Immature natural killer cell (primary cell): Measurements from ENCODE around the gene ACACB. TPM values are rescaled to one million over a fixed set of nuclear protein-coding genes. Genes with fewer than 3 reads are reported as not detected.

Source experiments
- DNase-seq, 3 donors: peaks; one replicate each; pipeline ENCODE4 v3.0.0; 2022; ENCODE audit warnings: mixed read lengths in 1 of 3
- H3K27ac Mint-ChIP-seq, 6 donors: one replicate each; pipeline ENCODE4 v1.8.0; 2020; ENCODE audit warnings: mixed read lengths in 6 of 6, mild to moderate bottlenecking in 5 of 6, inconsistent platforms in 4 of 6, moderate library complexity in 3 of 6
- H3K27me3 Mint-ChIP-seq, 3 donors: one replicate each; pipeline ENCODE4 v1.8.0; 2020 to 2021; ENCODE audit warnings: low read depth in 3 of 3, mild to moderate bottlenecking in 3 of 3, mixed read lengths in 3 of 3, moderate library complexity in 3 of 3, inconsistent platforms in 1 of 3
- H3K36me3 Mint-ChIP-seq, 3 donors: one replicate each; pipeline ENCODE4 v1.8.0; 2020; ENCODE audit warnings: mixed read lengths in 3 of 3, inconsistent platforms in 2 of 3, mild to moderate bottlenecking in 2 of 3
- H3K4me1 Mint-ChIP-seq, 2 donors: one replicate each; pipeline ENCODE4 v1.8.0; 2020; ENCODE audit warnings: inconsistent platforms in 2 of 2, mild to moderate bottlenecking in 2 of 2, mixed read lengths in 2 of 2, moderate library complexity in 1 of 2
- H3K4me3 Mint-ChIP-seq, 5 donors: one replicate each; pipeline ENCODE4 v1.8.0; 2020; ENCODE audit warnings: mild to moderate bottlenecking in 5 of 5, mixed read lengths in 5 of 5, inconsistent platforms in 3 of 5, moderate library complexity in 3 of 5
- H3K9me3 Mint-ChIP-seq, 6 donors: one replicate each; pipeline ENCODE4 v1.8.0; 2020; ENCODE audit warnings: mild to moderate bottlenecking in 6 of 6, mixed read lengths in 6 of 6, inconsistent platforms in 4 of 6, moderate library complexity in 3 of 6
- polyA plus RNA-seq, 3 donors: library from polyadenylated mRNA; unstranded; fragments of 300-500 nt; fragmentation: Illumina TruSeq; gene quantifications; one replicate each; pipeline ENCODE4 v1.2.3, GENCODE V29; 2021

ACACB gene
- polyA plus RNA-seq, 3 donors from 2014 or later: 1.2 to 2.1 TPM; not detected in 1

GRCh38 chr12:109201496-109201885, 85.1 kb downstream of the ACACB start:
- no peak overlapping the region for H3K27ac Mint-ChIP-seq
- no peak for DNase-seq
- H3K4me3 Mint-ChIP-seq: no peak overlapping the region
- H3K27me3 Mint-ChIP-seq: peaks cover 0 to 2% (median 0%) of the 10 kb centered on the region in 3 donors
- peaks cover under 1 to 11% (median 3%) of the 10 kb centered on the region in 3 donors for H3K36me3 Mint-ChIP-seq
- peaks cover 0 to 2% (median 0%) of the 10 kb centered on the region in 6 donors for H3K9me3 Mint-ChIP-seq
- H3K4me1 Mint-ChIP-seq: no peaks in the 10 kb centered on the region

GRCh38 chr12:109202770-109203169, 86.4 kb downstream of the ACACB start:
- DNase-seq: no peak
- Mint-ChIP-seq H3K27me3 (no peaks in the 10 kb centered on the region), H3K4me3 (no peak overlapping the region), H3K4me1 (no peaks in the 10 kb centered on the region), H3K9me3 (peaks cover 0 to 2% (median 0%) of the 10 kb centered on the region in 6 donors), H3K27ac (no peak overlapping the region), H3K36me3 (peaks cover 0 to 11% (median 3%) of the 10 kb centered on the region in 3 donors)

DNA sequence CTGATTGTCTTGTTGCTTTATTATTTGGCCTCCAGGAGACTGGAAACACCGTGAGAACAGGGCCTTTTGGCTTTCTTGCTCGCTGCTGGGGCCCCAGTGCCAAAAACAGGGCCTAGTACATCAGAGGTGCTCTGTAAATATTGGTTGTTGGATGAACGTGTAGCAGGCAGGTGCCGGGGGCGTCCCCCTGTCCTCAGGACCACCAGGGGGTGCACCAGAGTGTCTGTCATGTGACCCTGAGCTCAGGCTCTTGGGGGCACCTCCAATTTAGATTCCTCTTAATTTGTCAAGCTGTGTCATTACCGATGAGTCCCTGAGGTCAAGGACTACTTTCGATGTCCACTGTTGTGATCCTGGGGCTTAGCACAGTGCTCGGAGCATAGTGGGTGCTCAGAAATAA, 87.1 kb downstream of the ACACB start:
- peaks cover 0 to 2% (median 0%) of the 10 kb centered on the region in 6 donors for H3K9me3 Mint-ChIP-seq
- no peak overlapping the region for H3K4me3 Mint-ChIP-seq
- H3K4me1 Mint-ChIP-seq: no peaks in the 10 kb centered on the region
- peaks cover 0 to 7% (median 3%) of the 10 kb centered on the region in 3 donors for H3K36me3 Mint-ChIP-seq
- no peaks in the 10 kb centered on the region for H3K27me3 Mint-ChIP-seq
- H3K27ac Mint-ChIP-seq: no peak overlapping the region
- no peak for DNase-seq

DNA sequence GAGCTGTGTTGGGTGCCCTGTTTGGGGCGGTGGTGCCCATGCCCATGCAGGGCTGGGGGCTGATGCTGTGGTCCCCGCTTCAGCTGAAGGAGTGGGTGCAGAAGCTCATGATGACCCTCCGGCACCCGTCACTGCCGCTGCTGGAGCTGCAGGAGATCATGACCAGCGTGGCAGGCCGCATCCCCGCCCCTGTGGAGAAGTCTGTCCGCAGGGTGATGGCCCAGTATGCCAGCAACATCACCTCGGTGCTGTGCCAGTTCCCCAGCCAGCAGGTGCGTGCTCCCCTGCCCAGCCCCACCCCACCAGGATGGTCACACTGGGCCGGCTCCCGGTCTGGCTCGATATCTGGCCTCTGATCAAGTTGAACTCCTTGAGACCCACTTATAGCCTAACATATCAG, 92.7 kb downstream of the ACACB start:
- Mint-ChIP-seq H3K36me3 (no peaks in the 10 kb centered on the region), H3K4me3 (no peak overlapping the region), H3K27me3 (no peaks in the 10 kb centered on the region), H3K27ac (no peak overlapping the region), H3K9me3 (no peaks in the 10 kb centered on the region), H3K4me1 (no peaks in the 10 kb centered on the region)
- no peak for DNase-seq

- Mint-ChIP-seq H3K4me1 (no peaks in the 10 kb centered on the region), H3K36me3 (no peaks in the 10 kb centered on the region), H3K9me3 (no peaks in the 10 kb centered on the region), H3K27me3 (no peaks in the 10 kb centered on the region), H3K27ac (no peak overlapping the region), H3K4me3 (no peak overlapping the region)
- no peak for DNase-seq
Observed at GRCh38 chr12:109212460-109213115, 96.2 kb downstream of the ACACB start.

DNA sequence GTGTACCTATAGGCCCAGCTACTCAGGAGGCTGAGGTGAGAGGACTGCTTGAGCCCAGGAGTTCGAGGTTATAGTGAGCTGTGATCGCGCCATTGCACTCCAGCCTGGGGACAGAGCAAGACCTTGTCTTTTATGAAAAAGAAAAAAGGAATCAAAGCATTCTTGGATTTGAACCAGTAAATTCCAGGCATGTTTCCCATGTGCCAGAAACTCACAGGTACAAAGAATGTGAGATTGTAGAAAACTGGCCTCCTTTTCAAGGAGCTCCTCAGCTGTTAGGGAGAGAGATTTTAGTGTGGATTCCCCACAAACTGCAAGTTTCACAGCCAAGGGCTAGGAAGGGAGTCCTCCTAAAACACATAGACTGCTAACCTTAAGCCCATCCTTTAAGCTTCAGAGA, 97.7 kb downstream of the ACACB start:
- Mint-ChIP-seq H3K4me3 (no peak overlapping the region), H3K27me3 (peaks cover 0 to 1% (median 0%) of the 10 kb centered on the region in 3 donors), H3K27ac (no peak overlapping the region), H3K4me1 (no peaks in the 10 kb centered on the region), H3K36me3 (no peaks in the 10 kb centered on the region), H3K9me3 (no peaks in the 10 kb centered on the region)
- no peak for DNase-seq

DNA sequence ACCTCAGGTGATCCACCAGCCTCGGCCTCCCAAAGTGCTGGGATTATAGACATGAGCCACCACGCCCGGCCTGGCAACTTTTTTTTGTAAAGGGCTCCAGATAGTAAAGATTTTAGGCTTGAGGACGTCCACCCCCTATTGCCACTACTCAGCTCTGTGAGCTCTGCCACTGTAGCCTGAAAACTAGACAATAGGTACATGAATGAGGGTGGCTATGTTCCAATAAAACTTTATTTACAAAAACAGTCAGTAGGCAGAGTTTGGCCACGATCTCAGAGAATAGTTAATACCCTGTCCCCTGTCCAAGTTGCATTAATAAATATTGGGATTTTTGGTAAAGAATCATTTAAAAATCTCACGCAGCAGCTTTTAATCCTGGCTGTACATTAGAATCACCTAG, 102.6 kb downstream of the ACACB start:
- no peaks in the 10 kb centered on the region for H3K4me1 Mint-ChIP-seq
- no peak overlapping the region for H3K27ac Mint-ChIP-seq
- no peaks in the 10 kb centered on the region for H3K9me3 Mint-ChIP-seq
- H3K27me3 Mint-ChIP-seq: peaks cover 0 to 1% (median 1%) of the 10 kb centered on the region in 3 donors
- H3K36me3 Mint-ChIP-seq: peaks cover 3 to 4% (median 3%) of the 10 kb centered on the region in 3 donors
- no peak overlapping the region for H3K4me3 Mint-ChIP-seq
- no peak for DNase-seq

- peaks cover 3 to 4% (median 3%) of the 10 kb centered on the region in 3 donors for H3K36me3 Mint-ChIP-seq
- H3K9me3 Mint-ChIP-seq: no peaks in the 10 kb centered on the region
- no peaks in the 10 kb centered on the region for H3K4me1 Mint-ChIP-seq
- DNase-seq: no peak
- H3K4me3 Mint-ChIP-seq: no peak overlapping the region
- H3K27ac Mint-ChIP-seq: no peak overlapping the region
- peaks cover 0 to 1% (median 1%) of the 10 kb centered on the region in 3 donors for H3K27me3 Mint-ChIP-seq
Observed at GRCh38 chr12:109219938-109220337, 103.6 kb downstream of the ACACB start.

DNA sequence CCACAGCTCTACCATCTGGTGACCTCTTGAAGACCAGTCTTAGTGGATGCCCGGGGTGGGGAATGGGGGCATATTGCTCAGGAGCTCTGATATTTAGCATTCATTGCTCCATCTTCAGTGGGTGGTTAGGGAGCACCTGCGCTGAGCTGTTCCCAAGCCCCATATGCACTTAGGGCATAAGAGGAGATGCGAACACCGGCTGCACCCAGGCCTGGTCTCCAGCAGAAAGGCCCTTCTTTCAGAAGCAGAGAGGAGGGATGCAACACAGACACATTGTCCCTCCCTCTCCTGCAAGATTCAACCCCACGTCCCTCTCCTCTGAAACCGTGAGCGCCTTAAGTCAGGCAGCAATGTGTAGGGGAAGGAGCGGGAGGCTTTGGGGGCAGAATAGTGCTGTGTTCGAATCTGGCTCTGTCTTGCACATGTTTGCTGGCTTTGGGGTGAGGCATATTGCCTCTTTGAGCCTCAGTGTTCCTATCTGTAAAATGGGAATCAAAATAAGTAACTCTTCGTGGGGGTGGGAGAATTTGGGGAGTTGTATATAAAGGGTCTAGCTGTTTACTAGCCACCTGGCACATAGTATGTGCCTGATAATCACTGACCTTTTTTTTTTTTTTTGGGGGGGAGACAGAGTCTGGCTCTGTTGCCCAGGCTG, 105.0 kb downstream of the ACACB start:
- Mint-ChIP-seq H3K9me3 (no peaks in the 10 kb centered on the region), H3K36me3 (peaks cover 3 to 4% (median 3%) of the 10 kb centered on the region in 3 donors), H3K27me3 (peaks cover 0 to 1% (median 1%) of the 10 kb centered on the region in 3 donors), H3K4me3 (no peak overlapping the region), H3K4me1 (no peaks in the 10 kb centered on the region), H3K27ac (no peak overlapping the region)
- no peak for DNase-seq

GRCh38 chr12:109222062-109222461, 105.7 kb downstream of the ACACB start:
- no peak for DNase-seq
- Mint-ChIP-seq H3K27me3 (peaks cover 0 to 1% (median 1%) of the 10 kb centered on the region in 3 donors), H3K4me1 (no peaks in the 10 kb centered on the region), H3K36me3 (peaks cover 3 to 4% (median 3%) of the 10 kb centered on the region in 3 donors), H3K4me3 (no peak overlapping the region), H3K9me3 (no peaks in the 10 kb centered on the region), H3K27ac (no peak overlapping the region)

GRCh38 chr12:109222496-109222895, 106.1 kb downstream of the ACACB start:
- no peak overlapping the region for H3K4me3 Mint-ChIP-seq
- H3K9me3 Mint-ChIP-seq: no peaks in the 10 kb centered on the region
- H3K36me3 Mint-ChIP-seq: peaks cover 3 to 4% (median 3%) of the 10 kb centered on the region in 3 donors
- no peak for DNase-seq
- H3K27me3 Mint-ChIP-seq: peaks cover 0 to 1% (median 1%) of the 10 kb centered on the region in 3 donors
- no peaks in the 10 kb centered on the region for H3K4me1 Mint-ChIP-seq
- H3K27ac Mint-ChIP-seq: no peak overlapping the region

GRCh38 chr12:109223211-109223610, 106.8 kb downstream of the ACACB start:
- no peak overlapping the region for H3K4me3 Mint-ChIP-seq
- no peak overlapping the region for H3K27ac Mint-ChIP-seq
- DNase-seq: no peak
- H3K9me3 Mint-ChIP-seq: no peaks in the 10 kb centered on the region
- H3K36me3 Mint-ChIP-seq: peaks cover 3 to 4% (median 3%) of the 10 kb centered on the region in 3 donors
- H3K27me3 Mint-ChIP-seq: peaks cover 0 to 1% (median under 1%) of the 10 kb centered on the region in 3 donors
- no peaks in the 10 kb centered on the region for H3K4me1 Mint-ChIP-seq

GRCh38 chr12:109223868-109224267, 107.5 kb downstream of the ACACB start:
- peaks cover 3 to 4% (median 3%) of the 10 kb centered on the region in 3 donors for H3K36me3 Mint-ChIP-seq
- H3K27me3 Mint-ChIP-seq: peaks cover 0 to 1% (median 0%) of the 10 kb centered on the region in 3 donors
- H3K4me3 Mint-ChIP-seq: no peak overlapping the region
- DNase-seq: no peak
- no peaks in the 10 kb centered on the region for H3K9me3 Mint-ChIP-seq
- H3K27ac Mint-ChIP-seq: no peak overlapping the region
- no peaks in the 10 kb centered on the region for H3K4me1 Mint-ChIP-seq

GRCh38 chr12:109228664-109229063, 112.3 kb downstream of the ACACB start:
- H3K36me3 Mint-ChIP-seq: peaks cover 2 to 15% (median 6%) of the 10 kb centered on the region in 3 donors

More at GRCh38 chr12:109228664-109229063, 112.3 kb downstream of the ACACB start:
- no peaks in the 10 kb centered on the region for H3K4me1 Mint-ChIP-seq
- H3K4me3 Mint-ChIP-seq: no peak overlapping the region
- H3K9me3 Mint-ChIP-seq: no peaks in the 10 kb centered on the region
- no peaks in the 10 kb centered on the region for H3K27me3 Mint-ChIP-seq
- no peak for DNase-seq
- no peak overlapping the region for H3K27ac Mint-ChIP-seq
